Common myeloid progenitor, CD34-positive (primary cell): Measurements from ENCODE around the gene IQCK.

Source experiments
- CTCF ChIA-PET: fragments of 350-600 bp; sonication (Branson Sonifier 250); formaldehyde crosslinking; loops from one replicate; lab custom pipeline; 2021; ENCODE audit warnings: antibody characterized with exemption; lab: Charles Lee
- POLR2A ChIA-PET: fragments of 350-600 bp; sonication (Branson Sonifier 250); formaldehyde crosslinking; loops from one replicate; lab custom pipeline; 2021; ENCODE audit warnings: antibody characterized with exemption; lab: Charles Lee
- DNase-seq, 3 donors: peaks; one replicate each; pipeline versions ENCODE4 v3.0.0 to v3.0.0-alpha.2; 2013
- H3K27ac ChIP-seq, 2 experiments: 1 replicate in 1 of 2; 2 replicates in 1 of 2; pipeline ENCODE4 v1.7.0; 2013; ENCODE audit warnings: inconsistent platforms in 2 of 2, low read length in 2 of 2, mild to moderate bottlenecking in 2 of 2, low read depth in 1 of 2, moderate library complexity in 1 of 2; ENCODE audit not compliant: severe bottlenecking in 2 of 2, insufficient read depth in 1 of 2, poor library complexity in 1 of 2
- H3K27me3 ChIP-seq, 5 experiments: replicated peaks in 2 of 5; 1 replicate in 3 of 5; 2 replicates in 2 of 5; pipeline versions ENCODE4 v1.6.1 to v1.7.0; 2013; ENCODE audit warnings: low read length in 4 of 5, mild to moderate bottlenecking in 2 of 5, moderate library complexity in 2 of 5, inconsistent platforms in 1 of 5; ENCODE audit not compliant: insufficient read depth in 5 of 5, control insufficient read depth in 4 of 5
- H3K36me3 ChIP-seq, 4 experiments: 1 replicate in 2 of 4; 2 replicates in 2 of 4; pipeline versions ENCODE4 v1.6.1 to v1.7.0; 2013; ENCODE audit warnings: low read length in 3 of 4, control low read depth in 1 of 4, mild to moderate bottlenecking in 1 of 4; ENCODE audit not compliant: control insufficient read depth in 4 of 4, insufficient read depth in 4 of 4
- H3K4me1 ChIP-seq, 4 experiments: 1 replicate in 3 of 4; 2 replicates in 1 of 4; pipeline versions ENCODE4 v1.6.1 to v1.7.1; 2013; ENCODE audit warnings: low read length in 3 of 4, mild to moderate bottlenecking in 3 of 4, control low read depth in 1 of 4, inconsistent platforms in 1 of 4, moderate library complexity in 1 of 4; ENCODE audit not compliant: control insufficient read depth in 4 of 4, insufficient read depth in 4 of 4; ENCODE audit errors: control extremely low read depth in 1 of 4
- H3K4me3 ChIP-seq, 7 experiments: 1 replicate in 4 of 7; 2 replicates in 3 of 7; pipeline versions ENCODE4 v1.5.1 to v1.7.0; 2013; ENCODE audit warnings: mild to moderate bottlenecking in 7 of 7, low read length in 6 of 7, moderate library complexity in 6 of 7, inconsistent platforms in 2 of 7, low read depth in 2 of 7, control low read depth in 1 of 7; ENCODE audit not compliant: insufficient read depth in 4 of 7, control insufficient read depth in 1 of 7; ENCODE audit errors: extremely low read depth in 1 of 7
- H3K9me3 ChIP-seq, 5 experiments: 1 replicate in 4 of 5; 2 replicates in 1 of 5; pipeline versions ENCODE4 v1.6.1 to v1.7.1; 2013; ENCODE audit warnings: low read length in 4 of 5, mild to moderate bottlenecking in 2 of 5, inconsistent platforms in 1 of 5, low read depth in 1 of 5, moderate library complexity in 1 of 5; ENCODE audit not compliant: control insufficient read depth in 4 of 5, insufficient read depth in 2 of 5; ENCODE audit errors: control extremely low read depth in 1 of 5
- WGBS: methylation state at CpG from one replicate; pipeline ENCODE4 v1.1.5; 2013; ENCODE audit not compliant: insufficient coverage; 5-methylcytosine and 5-hydroxymethylcytosine counted together

The IQCK gene

DNA sequence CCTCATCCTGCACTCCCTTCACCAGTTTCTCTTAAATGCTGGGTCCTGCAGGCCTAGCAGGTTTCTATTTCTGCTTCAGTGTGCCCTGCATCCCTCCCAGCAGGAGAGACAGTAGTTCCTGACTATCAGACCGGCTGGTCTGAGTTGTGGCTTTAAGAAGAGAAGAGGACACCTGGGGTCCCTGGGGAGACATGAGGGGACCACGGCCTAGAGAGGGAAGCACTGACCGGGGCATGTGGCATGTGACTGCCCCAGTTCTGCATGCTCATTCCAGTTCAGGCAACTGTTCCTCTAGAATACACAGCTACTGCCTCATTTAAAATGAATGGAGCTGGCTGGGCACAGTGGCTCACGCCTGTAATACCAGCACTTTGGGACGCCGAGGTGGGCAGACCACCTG is 105.3 kb downstream of the IQCK start:
- Histone ChIP-seq H3K27ac (no peak overlapping the region), H3K4me3 (no peak overlapping the region), H3K9me3 (no peaks in the 10 kb centered on the region), H3K27me3 (no peaks in the 10 kb centered on the region), H3K36me3 (no peaks in the 10 kb centered on the region), H3K4me1 (no peaks in the 10 kb centered on the region)
- ChIA-PET CTCF (no interaction called here), POLR2A (no interaction called here)
- DNase-seq: no peak
- WGBS: 87% methylated on average over 4 of the region's 6 CpGs

DNA sequence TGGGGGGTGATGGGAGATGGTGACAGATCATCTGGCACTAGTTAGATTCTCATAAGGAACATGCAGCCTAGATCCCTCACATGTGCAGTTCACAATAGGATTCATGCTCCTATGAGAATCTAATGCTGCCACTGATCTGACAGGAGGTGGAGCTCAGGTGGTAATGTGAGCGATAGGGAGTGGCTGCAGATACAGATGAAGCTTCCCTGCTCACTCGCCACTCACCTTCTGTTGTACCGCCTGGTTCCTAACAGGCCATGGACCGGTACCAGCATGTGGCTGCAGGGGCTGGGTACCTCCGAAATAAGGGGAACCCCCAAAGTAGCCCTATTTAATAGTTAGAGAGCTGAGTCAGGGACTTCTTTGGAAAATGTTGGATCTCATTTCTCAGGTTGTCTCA is 106.1 kb downstream of the IQCK start:
- H3K9me3 ChIP-seq: no peaks in the 10 kb centered on the region
- no peaks in the 10 kb centered on the region for H3K36me3 ChIP-seq
- CTCF ChIA-PET: no interaction called here
- no peaks in the 10 kb centered on the region for H3K4me1 ChIP-seq
- POLR2A ChIA-PET: no interaction called here
- no peak overlapping the region for H3K27ac ChIP-seq
- H3K4me3 ChIP-seq: no peak overlapping the region
- 100% methylated on average over 4 of the region's 5 CpGs for WGBS
- H3K27me3 ChIP-seq: no peaks in the 10 kb centered on the region
- no peak for DNase-seq

DNA sequence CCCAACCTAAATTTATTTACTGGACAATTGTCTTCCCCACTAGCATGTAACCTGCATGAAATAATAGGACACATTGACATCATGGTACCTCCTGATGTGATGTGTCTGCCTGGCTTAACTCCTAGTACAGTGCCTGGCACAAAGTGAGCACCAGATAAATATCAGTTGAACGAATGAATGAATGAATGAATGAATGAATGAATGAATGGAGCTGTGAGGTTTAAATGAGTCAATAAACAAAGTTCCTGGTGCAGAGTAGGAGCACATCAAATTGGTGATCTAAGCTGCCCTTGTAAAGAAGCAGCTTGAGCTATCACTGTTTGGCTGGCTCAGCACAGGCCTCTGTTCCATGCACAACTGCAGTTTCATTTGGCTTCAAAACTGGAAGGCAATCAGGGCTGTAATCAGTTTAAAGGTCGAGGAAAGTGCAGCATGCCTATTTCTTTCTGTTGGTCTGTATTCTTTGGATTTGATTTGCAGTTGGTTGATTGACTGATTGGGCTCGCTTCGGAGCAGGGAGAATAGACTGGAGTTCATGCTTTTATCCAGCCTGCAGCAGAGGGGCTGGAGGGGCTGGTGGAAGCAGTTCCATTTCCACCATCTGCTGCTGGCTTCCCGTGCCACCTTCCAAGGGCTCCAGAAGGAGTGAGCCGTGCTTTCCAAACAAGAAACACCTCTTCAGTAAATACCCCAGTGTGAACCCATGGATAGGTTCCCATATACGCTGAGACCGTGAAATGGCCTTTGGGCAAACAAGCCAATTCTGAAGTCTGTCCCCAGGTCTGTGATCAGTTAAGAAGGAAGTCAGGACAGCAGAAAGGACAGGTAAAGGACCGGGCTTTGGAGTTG is 112.0 kb downstream of the IQCK start:
- H3K4me3 ChIP-seq: no peak overlapping the region
- H3K27me3 ChIP-seq: no peaks in the 10 kb centered on the region
- ChIA-PET POLR2A (no interaction called here), CTCF (no interaction called here)
- DNase-seq: no peak
- H3K9me3 ChIP-seq: no peaks in the 10 kb centered on the region
- WGBS: 95% methylated on average over 5 of the region's 9 CpGs
- no peaks in the 10 kb centered on the region for H3K36me3 ChIP-seq
- H3K27ac ChIP-seq: no peak overlapping the region
- H3K4me1 ChIP-seq: peaks cover 0 to 6% (median 4%) of the 10 kb centered on the region in 4 experiments

DNA sequence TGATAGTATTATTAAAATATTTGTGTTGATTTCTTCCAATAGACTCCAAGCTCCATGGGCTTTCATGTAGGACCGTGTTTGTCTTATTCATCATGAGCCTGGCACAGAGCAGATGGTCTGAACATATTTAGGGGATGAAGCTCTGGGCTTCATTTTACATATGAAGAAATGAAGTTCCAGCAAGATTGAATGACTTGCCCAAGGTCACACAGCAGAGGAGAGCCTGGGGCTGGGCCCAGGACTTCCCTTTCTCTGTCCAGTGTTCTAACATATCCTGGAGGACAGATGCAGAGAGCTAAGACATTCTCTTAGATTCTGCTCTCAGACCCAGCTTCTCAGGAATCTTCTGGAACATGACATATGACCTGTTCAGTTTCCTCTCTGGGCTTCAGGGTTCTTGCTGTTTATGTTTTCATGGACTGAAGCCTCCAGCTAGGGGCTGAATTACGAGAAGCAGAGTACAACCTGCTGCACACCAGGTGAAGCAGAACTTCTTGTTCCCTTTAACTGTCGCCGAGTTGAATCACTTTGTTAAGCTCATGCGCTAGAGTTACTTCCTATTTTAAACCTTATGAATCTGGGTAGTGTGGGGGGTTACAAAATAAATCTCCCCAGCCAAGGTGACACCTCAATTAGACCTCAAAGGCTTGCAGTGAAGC is 113.0 kb downstream of the IQCK start:
- CTCF ChIA-PET: no interaction called here
- H3K4me1 ChIP-seq: peaks cover 0 to 6% (median 6%) of the 10 kb centered on the region in 4 experiments
- WGBS: 100% methylated on average over 1 of the region's 5 CpGs
- POLR2A ChIA-PET: no interaction called here
- no peaks in the 10 kb centered on the region for H3K9me3 ChIP-seq
- no peak overlapping the region for H3K27ac ChIP-seq
- H3K4me3 ChIP-seq: no peak overlapping the region
- H3K36me3 ChIP-seq: no peaks in the 10 kb centered on the region
- no peaks in the 10 kb centered on the region for H3K27me3 ChIP-seq
- DNase-seq: peak in 2 of 3 donors; percentile 51 to 62

DNA sequence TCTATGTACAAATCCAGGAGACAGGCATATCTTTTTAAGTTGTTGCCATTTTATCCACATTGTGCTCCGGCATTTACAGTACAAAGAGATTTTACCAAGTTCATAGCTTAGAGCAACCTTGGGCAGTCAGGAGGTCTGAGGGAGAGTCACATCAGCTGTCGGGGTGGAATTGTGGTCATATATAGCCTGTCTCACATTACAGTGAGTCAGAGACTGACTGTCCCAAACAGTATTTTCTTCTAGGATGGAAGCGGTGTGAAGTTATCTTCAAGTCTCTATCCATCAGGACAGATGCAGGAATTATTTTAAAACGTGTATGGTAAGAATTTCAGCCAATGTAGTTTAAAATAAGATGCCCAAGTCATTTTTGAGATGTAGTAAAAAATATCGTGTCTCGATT is 113.6 kb downstream of the IQCK start:
- peaks cover 0 to 8% (median 6%) of the 10 kb centered on the region in 4 experiments for H3K4me1 ChIP-seq
- H3K36me3 ChIP-seq: no peaks in the 10 kb centered on the region
- peak in 2 of 3 donors; percentile 17 to 24 for DNase-seq
- H3K27me3 ChIP-seq: no peaks in the 10 kb centered on the region
- 94% methylated on average over 4 of the region's 6 CpGs for WGBS
- H3K4me3 ChIP-seq: no peak overlapping the region
- H3K9me3 ChIP-seq: no peaks in the 10 kb centered on the region
- H3K27ac ChIP-seq: no peak overlapping the region
- CTCF ChIA-PET: no interaction called here
- POLR2A ChIA-PET: no interaction called here

DNA sequence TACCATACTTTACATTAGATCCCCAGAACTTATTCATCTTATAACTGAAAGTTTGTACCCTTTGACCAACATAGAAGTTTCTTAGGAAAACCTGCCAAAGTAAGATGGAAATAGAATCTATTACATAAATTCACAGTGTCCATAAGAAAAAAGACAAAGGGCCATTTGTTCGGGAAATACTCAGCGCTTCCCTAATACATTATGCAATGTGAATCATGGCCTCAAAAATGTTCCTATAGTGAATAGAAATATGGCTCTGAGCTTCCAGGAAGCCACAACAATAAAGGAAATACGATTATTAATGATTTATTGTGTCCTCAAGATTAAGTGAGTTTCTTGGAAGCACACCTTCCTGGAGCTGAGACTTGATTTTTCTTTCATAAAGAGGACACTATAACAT is 115.1 kb downstream of the IQCK start:
- no peak overlapping the region for H3K4me3 ChIP-seq
- H3K27me3 ChIP-seq: no peaks in the 10 kb centered on the region
- ChIA-PET POLR2A (no interaction called here), CTCF (no interaction called here)
- H3K27ac ChIP-seq: no peak overlapping the region
- no peaks in the 10 kb centered on the region for H3K9me3 ChIP-seq
- DNase-seq: no peak
- WGBS: no CpG with 5 or more reads among the region's 3 CpGs
- peaks cover 0 to 8% (median 6%) of the 10 kb centered on the region in 4 experiments for H3K4me1 ChIP-seq
- no peaks in the 10 kb centered on the region for H3K36me3 ChIP-seq

DNA sequence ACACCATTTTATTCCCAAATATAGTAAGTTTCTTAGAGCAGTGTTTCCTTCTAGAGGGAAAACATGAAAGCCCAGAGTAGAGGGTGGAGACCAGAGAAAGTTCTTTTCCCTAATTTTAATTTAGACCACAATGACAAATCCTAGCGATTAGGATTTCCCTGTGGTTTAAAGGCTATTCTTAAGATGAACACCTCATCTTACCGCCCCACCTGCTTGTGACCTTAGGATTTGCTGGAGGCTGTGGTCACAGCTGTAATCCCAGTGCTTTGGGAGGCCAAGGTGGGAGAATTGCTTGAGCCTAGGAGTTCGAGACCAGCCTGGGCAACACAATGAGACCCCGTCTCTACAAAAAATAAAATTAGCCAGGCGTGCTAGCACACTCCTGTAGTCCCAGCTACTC is 115.5 kb downstream of the IQCK start:
- CTCF ChIA-PET: no interaction called here
- WGBS: 93% methylated on average over 3 of the region's 5 CpGs
- POLR2A ChIA-PET: no interaction called here
- Histone ChIP-seq H3K27me3 (no peaks in the 10 kb centered on the region), H3K4me1 (peaks cover 0 to 8% (median 6%) of the 10 kb centered on the region in 4 experiments), H3K9me3 (no peaks in the 10 kb centered on the region), H3K27ac (no peak overlapping the region), H3K4me3 (no peak overlapping the region), H3K36me3 (no peaks in the 10 kb centered on the region)
- DNase-seq: no peak
